ENCODE data around the gene YES1.

GRCh38 chr18:766550-766860 lies 45.5 kb downstream of the YES1 start:
- TF ChIP-seq CTCF (conservative IDR thresholded peaks at IDR 0.05; ENCODE audit: low read length) (no peak), EZH2phosphoT487 (IDR thresholded peaks at IDR 0.05; ENCODE audit: borderline replicate concordance, low read depth, low read length) (no peak)

Data from OCI-LY7 (cell line).